ENCODE measurements around the gene MYO1D. TPM values are rescaled to one million over a fixed set of nuclear protein-coding genes. Genes with fewer than 3 reads are reported as not detected.
"Not testable (repeated sequence)": the region's sequence is repeated elsewhere in the genome, so short reads cannot be mapped to it uniquely, and the experiment has no call there.

MYO1D gene
- total and polyA plus RNA-seq, 8 donors, result 11.6 to 727 (median 73.4) TPM

GRCh38 chr17:32646941-32647340, 230.0 kb downstream of the MYO1D start:
- Histone ChIP-seq H3K9me3 (peaks cover 3 to 16% (median 9%) of the 10 kb centered on the region in 4 donors), H3K36me3 (peaks cover 3 to 40% (median 37%) of the 10 kb centered on the region in 4 donors), H3K4me3 (no peak overlapping the region), H3K27me3 (no peaks in the 10 kb centered on the region), H3K27ac (no peak overlapping the region), H3K4me1 (no peaks in the 10 kb centered on the region)
- WGBS, 5 donors, result 96 to 99% (median 99%) methylated on average over 2 of the region's 2 CpGs
- intact Hi-C loops (cut with DNase I; ENCODE audit: low total_unique reads), result no loop called here
- no peak for TF ChIP-seq CTCF (IDR thresholded peaks at IDR 0.05)
- no peak for DNase-seq

GRCh38 chr17:32641514-32641913, 235.4 kb downstream of the MYO1D start:
- H3K36me3 ChIP-seq, result peaks cover 0 to 30% (median 18%) of the 10 kb centered on the region in 4 donors
- H3K27me3 ChIP-seq; H3K4me1 ChIP-seq; H3K9me3 ChIP-seq; intact Hi-C loops (cut with DNase I; ENCODE audit: low total_unique reads); H3K4me3 ChIP-seq; DNase-seq; H3K27ac ChIP-seq: not testable (repeated sequence)
- WGBS, 5 donors, result 91 to 95% (median 94%) methylated on average over 2 of the region's 2 CpGs

GRCh38 chr17:32636598-32637218, 240.2 kb downstream of the MYO1D start:
- H3K36me3 ChIP-seq, result peaks cover 0 to 22% (median 12%) of the 10 kb centered on the region in 4 donors
- intact Hi-C loops (cut with DNase I; ENCODE audit: low total_unique reads), result no loop called here
- no peaks in the 10 kb centered on the region for H3K9me3 ChIP-seq
- TF ChIP-seq POLR2AphosphoS5 (IDR thresholded peaks at IDR 0.05), result no peak
- TF ChIP-seq POLR2A (IDR thresholded peaks at IDR 0.05), result no peak
- no peak for TF ChIP-seq EP300 (IDR thresholded peaks at IDR 0.05)
- no peak for TF ChIP-seq CTCF (IDR thresholded peaks at IDR 0.05)
- 81 to 90% (median 85%) methylated on average over 5 of the region's 5 CpGs for WGBS, 5 donors
- no peaks in the 10 kb centered on the region for H3K27me3 ChIP-seq
- no peaks in the 10 kb centered on the region for H3K4me1 ChIP-seq
- H3K4me3 ChIP-seq, result no peak overlapping the region
- no peak overlapping the region for H3K27ac ChIP-seq
- no peak for DNase-seq

- Histone ChIP-seq H3K4me3 (no peak overlapping the region), H3K4me1 (no peaks in the 10 kb centered on the region), H3K36me3 (peaks cover 0 to 22% (median 14%) of the 10 kb centered on the region in 4 donors), H3K27me3 (no peaks in the 10 kb centered on the region), H3K9me3 (no peaks in the 10 kb centered on the region), H3K27ac (no peak overlapping the region)
- no peak for TF ChIP-seq POLR2A (IDR thresholded peaks at IDR 0.05)
- no peak for TF ChIP-seq EP300 (IDR thresholded peaks at IDR 0.05)
- no peak for TF ChIP-seq CTCF (IDR thresholded peaks at IDR 0.05)
- intact Hi-C loops (cut with DNase I; ENCODE audit: low total_unique reads), result no loop called here
- 79 to 89% (median 85%) methylated on average over 3 of the region's 3 CpGs for WGBS, 5 donors
- no peak for DNase-seq
Observed at GRCh38 chr17:32634167-32634566, 242.8 kb downstream of the MYO1D start.

GRCh38 chr17:32631341-32632096, 245.4 kb downstream of the MYO1D start:
- TF ChIP-seq POLR2AphosphoS5 (IDR thresholded peaks at IDR 0.05) (no peak), CTCF (IDR thresholded peaks at IDR 0.05) (no peak)
- no peak for DNase-seq
- intact Hi-C loops (cut with DNase I; ENCODE audit: low total_unique reads), result no loop called here
- Histone ChIP-seq H3K4me3 (no peak overlapping the region), H3K27me3 (no peaks in the 10 kb centered on the region), H3K36me3 (peaks cover 0 to 5% (median 3%) of the 10 kb centered on the region in 4 donors), H3K4me1 (no peaks in the 10 kb centered on the region), H3K27ac (no peak overlapping the region), H3K9me3 (no peaks in the 10 kb centered on the region)
- 79 to 88% (median 86%) methylated on average over 6 of the region's 6 CpGs for WGBS, 5 donors
